GM12891 (cell line): ENCODE results near the gene TMEM63B.
"Not testable (repeated sequence)": the region's sequence is repeated elsewhere in the genome, so short reads cannot be mapped to it uniquely, and the experiment has no call there.

Source experiments
- DNase-seq: peaks from one replicate; pipeline ENCODE4 v3.0.0; 2011; ENCODE audit warnings: low spot score; ENCODE audit not compliant: insufficient read length
- FAIRE-seq: peaks from 2 replicates; lab custom pipeline; 2011; peaks lifted over from hg19 to GRCh38; lab: Jason Lieb, UNC
- PAX5 ChIP-seq: IDR thresholded peaks from 2 replicates; pipeline ENCODE4 v1.6.1; 2011; ENCODE audit warnings: low read length, moderate library complexity, mild to moderate bottlenecking; ENCODE audit not compliant: insufficient read depth, severe bottlenecking
- POLR2A ChIP-seq: IDR thresholded peaks from 2 replicates; pipeline ENCODE4 v1.6.1; 2011; ENCODE audit warnings: low read depth, low read length, control low read depth
- POLR2AphosphoS5 ChIP-seq: IDR thresholded peaks from 2 replicates; pipeline ENCODE4 v1.6.1; 2011; ENCODE audit warnings: low read depth, low read length, control low read depth
- POU2F2 ChIP-seq: IDR thresholded peaks from 2 replicates; pipeline ENCODE4 v1.6.1; 2011; ENCODE audit warnings: low read depth, mild to moderate bottlenecking, control low read depth, low read length, moderate library complexity
- SPI1 ChIP-seq: IDR thresholded peaks from 2 replicates; pipeline ENCODE4 v1.6.1; 2011; ENCODE audit warnings: low read depth, low read length, control low read depth
- TAF1 ChIP-seq: IDR thresholded peaks from 2 replicates; pipeline ENCODE4 v1.6.1; 2011; ENCODE audit warnings: low read depth, low read length, control low read depth

Gene TMEM63B

GRCh38 chr6:44177691-44178423 is 50.5 kb downstream of the TMEM63B start:
- DNase-seq (no peak), FAIRE-seq (no peak)
- TF ChIP-seq TAF1 (no peak), POLR2A (no peak), POLR2AphosphoS5 (no peak), SPI1 (no peak), PAX5 (no peak), POU2F2 (no peak)

- TF ChIP-seq SPI1 (no peak), TAF1 (no peak), PAX5 (no peak), POLR2A (no peak), POLR2AphosphoS5 (no peak), POU2F2 (no peak)
- DNase-seq: no peak
- FAIRE-seq: no peak
These were observed 51.2 kb downstream of the TMEM63B start for GRCh38 chr6:44178424-44179071.

GRCh38 chr6:44179072-44179536 is 51.8 kb downstream of the TMEM63B start:
- FAIRE-seq: no peak
- TF ChIP-seq POLR2A (no peak), POU2F2 (no peak), PAX5 (no peak), SPI1 (no peak), TAF1 (no peak), POLR2AphosphoS5 (no peak)

GRCh38 chr6:44179648-44180047 is 52.3 kb downstream of the TMEM63B start:
- no peak for DNase-seq
- no peak for FAIRE-seq

More at GRCh38 chr6:44179072-44179536, 51.8 kb downstream of the TMEM63B start:
- no peak for DNase-seq

GRCh38 chr6:44180406-44180805 is 53.1 kb downstream of the TMEM63B start:
- FAIRE-seq (no peak), DNase-seq (no peak)
- TF ChIP-seq TAF1 (no peak), PAX5 (no peak), POLR2A (no peak), SPI1 (no peak), POLR2AphosphoS5 (no peak)

More at GRCh38 chr6:44179648-44180047, 52.3 kb downstream of the TMEM63B start:
- no peak for TF ChIP-seq POU2F2

- FAIRE-seq (no peak), DNase-seq (no peak)
- TF ChIP-seq POLR2A (no peak), TAF1 (no peak), POLR2AphosphoS5 (no peak), SPI1 (no peak), PAX5 (no peak), POU2F2 (no peak)
These were observed 53.5 kb downstream of the TMEM63B start for GRCh38 chr6:44180886-44181285.

GRCh38 chr6:44181784-44182183 is 54.4 kb downstream of the TMEM63B start:
- FAIRE-seq: peak; percentile 90
- not testable (repeated sequence) for DNase-seq

- FAIRE-seq (no peak), DNase-seq (no peak)
- no peak for TF ChIP-seq POU2F2
- TF ChIP-seq TAF1: no peak
- TF ChIP-seq POLR2AphosphoS5: no peak
- no peak for TF ChIP-seq PAX5
- TF ChIP-seq POLR2A: no peak
These were observed 55.6 kb downstream of the TMEM63B start for GRCh38 chr6:44182911-44183390.

- DNase-seq (no peak), FAIRE-seq (no peak)
- TF ChIP-seq POU2F2 (no peak), POLR2AphosphoS5 (no peak), TAF1 (no peak), SPI1 (no peak), PAX5 (no peak), POLR2A (no peak)
These were observed 56.4 kb downstream of the TMEM63B start for GRCh38 chr6:44183783-44184182.

GRCh38 chr6:44185356-44185755 is 58.0 kb downstream of the TMEM63B start:
- not testable (repeated sequence) for DNase-seq, FAIRE-seq
